Measurements from ENCODE around the gene PRKN.

DNA sequence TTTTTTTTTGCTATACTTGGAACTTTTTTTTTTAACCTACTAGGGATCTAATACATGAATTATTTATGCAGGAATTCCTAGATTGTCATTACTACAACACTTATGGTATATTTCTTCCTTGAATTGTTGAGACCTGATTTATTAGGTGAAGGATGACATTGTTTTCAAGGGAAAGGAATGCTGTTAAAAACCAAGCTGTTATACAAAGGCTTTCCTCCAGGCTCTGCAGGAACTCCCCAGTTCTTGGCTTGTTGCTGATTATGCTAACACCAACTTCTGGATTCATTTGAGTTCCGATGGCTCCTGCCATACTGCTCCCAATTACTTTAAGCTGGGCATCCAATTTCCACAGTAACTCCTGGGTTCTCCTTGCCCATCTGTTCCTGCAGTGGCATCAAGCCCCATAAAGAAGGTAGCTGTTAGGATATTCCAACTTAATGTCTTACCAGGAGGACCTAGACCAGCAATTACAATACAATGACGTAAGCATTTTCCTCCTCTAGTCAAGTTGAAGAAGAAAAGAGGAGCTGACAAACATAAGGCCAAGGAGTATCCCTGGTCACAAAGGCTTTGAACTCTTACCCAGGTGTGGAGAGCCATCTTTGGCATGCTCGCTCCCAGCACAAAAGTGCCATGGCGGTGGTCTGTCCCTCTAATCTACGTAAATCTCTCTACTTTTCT lies 1237.8 kb downstream of the PRKN start:
- TF ChIP-seq, protein P1, sequence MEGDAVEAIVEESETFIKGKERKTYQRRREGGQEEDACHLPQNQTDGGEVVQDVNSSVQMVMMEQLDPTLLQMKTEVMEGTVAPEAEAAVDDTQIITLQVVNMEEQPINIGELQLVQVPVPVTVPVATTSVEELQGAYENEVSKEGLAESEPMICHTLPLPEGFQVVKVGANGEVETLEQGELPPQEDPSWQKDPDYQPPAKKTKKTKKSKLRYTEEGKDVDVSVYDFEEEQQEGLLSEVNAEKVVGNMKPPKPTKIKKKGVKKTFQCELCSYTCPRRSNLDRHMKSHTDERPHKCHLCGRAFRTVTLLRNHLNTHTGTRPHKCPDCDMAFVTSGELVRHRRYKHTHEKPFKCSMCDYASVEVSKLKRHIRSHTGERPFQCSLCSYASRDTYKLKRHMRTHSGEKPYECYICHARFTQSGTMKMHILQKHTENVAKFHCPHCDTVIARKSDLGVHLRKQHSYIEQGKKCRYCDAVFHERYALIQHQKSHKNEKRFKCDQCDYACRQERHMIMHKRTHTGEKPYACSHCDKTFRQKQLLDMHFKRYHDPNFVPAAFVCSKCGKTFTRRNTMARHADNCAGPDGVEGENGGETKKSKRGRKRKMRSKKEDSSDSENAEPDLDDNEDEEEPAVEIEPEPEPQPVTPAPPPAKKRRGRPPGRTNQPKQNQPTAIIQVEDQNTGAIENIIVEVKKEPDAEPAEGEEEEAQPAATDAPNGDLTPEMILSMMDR (IDR thresholded peaks at IDR 0.05): no peak
- TF ChIP-seq ZFX (IDR thresholded peaks at IDR 0.05; ENCODE audit: borderline replicate concordance): no peak

All from 22Rv1 (cell line).